GM21360 (cell line): ENCODE data around the gene MRPL39.
A peak's percentile ranks its signal among the peaks of the same experiment; 100 is the strongest.
"Not testable (repeated sequence)": the region's sequence is repeated elsewhere in the genome, so short reads cannot be mapped to it uniquely, and the experiment has no call there.

Source experiments
- ATAC-seq: cut with Tn5 transposase; IDR thresholded peaks from one replicate; pipeline ENCODE4 v1.9.1; 2021; ENCODE audit warnings: mild to moderate bottlenecking, moderate library complexity; ENCODE audit not compliant: unreplicated experiment

Gene MRPL39

DNA sequence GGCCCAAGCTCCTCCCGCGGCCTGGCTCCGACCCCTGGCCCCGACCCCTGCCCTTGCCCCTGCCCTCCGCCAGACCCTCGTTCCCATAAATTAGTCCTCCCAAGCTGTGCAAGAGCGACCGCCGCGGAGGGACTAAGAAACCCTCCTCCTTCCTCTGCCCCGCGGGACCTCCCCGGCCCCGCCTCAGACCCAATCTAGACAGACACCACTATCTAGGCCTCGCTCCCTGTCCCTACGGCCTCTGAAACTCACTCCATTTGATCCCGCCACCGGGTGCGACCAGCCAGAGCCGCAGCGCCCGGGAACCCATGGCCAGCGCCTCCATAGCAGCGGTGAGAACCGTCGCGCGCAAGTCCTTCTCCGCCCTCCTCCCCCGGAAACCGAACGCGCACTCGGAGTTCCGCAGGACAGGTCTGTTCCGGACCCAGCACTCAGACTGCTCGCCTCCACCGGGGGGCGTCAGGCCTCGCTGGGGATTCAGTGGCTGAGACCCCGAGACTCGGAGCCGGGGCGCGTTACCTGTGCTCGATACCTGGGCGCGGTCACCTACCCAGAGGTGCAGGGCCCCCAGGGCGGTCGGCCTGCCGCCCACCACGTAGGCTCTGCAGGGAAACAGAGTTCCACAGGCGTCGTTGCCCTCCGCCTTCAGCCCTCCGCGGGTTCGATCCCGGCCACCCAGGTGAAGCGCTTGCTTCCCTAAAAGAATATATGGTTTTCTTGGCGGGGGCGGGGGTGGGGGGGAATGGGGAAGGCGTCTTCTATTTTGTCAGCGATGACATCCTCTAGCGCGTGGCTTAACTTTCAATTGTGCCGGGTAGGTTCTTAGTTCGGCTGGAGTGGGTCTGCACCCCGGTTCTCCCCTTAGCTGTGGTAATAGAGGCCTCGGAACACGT lies at the start of gene MRPL39:
Gene MRPL39, minus strand, starts transcription at position 331 of the 893 bp plus-strand sequence. Its CDS starts 6 bp downstream, at position 325.
- ATAC-seq = peak; percentile 94

DNA sequence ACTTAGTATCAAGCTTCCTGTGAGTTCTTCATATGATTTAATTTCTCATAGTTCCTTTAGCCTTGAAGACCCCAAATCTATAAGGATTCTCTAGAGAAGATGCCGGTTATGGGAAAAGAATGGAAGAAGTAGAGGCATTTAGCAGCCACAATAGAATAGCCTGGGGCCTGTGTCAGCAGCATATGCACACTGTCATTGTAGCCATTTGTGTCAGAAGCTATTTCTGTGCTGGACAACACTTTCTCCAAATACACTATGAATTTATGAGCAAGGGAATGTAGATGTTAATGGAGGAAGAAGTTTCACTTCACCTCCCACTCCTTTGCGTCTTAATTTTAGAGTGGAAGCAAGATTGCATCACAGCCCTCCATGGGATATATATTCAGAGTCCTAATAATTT lies 49.1 kb upstream of the MRPL39 start:
- ATAC-seq = no peak

DNA sequence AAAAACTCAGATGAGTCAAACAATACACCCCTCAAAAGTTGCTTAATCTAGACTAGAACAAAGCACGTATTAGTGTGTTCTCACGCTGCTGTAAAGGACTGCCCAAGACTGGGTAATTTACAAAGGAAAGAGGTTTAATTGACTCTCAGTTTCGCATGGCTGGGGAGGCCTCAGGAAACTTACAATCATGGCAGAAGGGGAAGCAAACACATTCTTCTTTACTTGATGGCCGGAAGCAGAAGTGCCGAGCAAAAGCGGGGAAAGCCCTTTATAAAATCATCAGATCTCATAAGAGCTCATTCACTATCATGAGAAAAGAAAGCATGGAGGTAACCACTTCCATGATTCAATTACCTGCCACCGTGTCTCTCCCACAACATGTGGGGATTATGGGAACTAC lies 41.9 kb upstream of the MRPL39 start:
- ATAC-seq = no peak

DNA sequence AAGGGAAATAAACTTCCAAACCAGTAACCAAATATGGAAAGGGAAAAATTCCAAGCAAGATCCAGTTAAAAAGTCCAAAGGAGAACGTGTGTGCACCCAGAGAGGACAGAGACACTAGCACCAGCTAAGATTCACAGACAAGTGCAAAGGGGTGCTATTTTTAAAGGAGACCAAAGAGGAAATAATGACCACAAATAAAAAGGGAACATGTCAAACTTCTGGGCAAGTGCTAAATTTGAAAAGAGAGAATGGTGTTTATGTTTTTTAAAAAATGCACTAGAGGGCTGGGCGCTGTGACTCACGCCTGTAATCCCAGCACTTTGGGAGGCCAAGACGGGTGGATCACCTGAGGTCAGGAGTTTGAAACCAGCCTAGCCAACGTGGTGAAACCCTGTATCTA lies 40.4 kb upstream of the MRPL39 start:
- no peak for ATAC-seq

DNA sequence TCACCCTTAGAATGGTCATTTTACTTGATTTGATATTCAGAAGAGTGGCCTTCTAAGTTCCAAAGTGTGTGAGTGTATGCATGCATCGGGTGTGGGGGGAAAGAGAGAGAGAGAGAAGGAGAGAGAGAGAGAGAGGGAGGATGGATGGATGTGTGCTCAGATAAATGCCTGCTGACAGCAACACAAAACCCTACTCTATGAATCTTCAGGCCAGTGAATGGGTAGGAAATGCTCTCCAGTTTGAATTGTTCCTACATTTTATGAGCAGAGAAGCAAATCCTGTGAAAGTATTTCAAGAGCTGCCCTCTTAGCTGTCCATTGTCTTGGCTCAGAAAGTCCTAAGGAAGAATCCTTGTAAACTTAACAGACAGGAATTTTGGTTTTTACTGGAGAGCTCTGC lies 39.2 kb upstream of the MRPL39 start:
- no peak for ATAC-seq

- ATAC-seq = no peak
These were observed 36.2 kb upstream of the MRPL39 start for GRCh38 chr21:25643486-25643885.

GRCh38 chr21:25640943-25641292 lies 33.6 kb upstream of the MRPL39 start:
- no peak for ATAC-seq

GRCh38 chr21:25640202-25640942 lies 33.1 kb upstream of the MRPL39 start:
- ATAC-seq = peak; percentile 36

DNA sequence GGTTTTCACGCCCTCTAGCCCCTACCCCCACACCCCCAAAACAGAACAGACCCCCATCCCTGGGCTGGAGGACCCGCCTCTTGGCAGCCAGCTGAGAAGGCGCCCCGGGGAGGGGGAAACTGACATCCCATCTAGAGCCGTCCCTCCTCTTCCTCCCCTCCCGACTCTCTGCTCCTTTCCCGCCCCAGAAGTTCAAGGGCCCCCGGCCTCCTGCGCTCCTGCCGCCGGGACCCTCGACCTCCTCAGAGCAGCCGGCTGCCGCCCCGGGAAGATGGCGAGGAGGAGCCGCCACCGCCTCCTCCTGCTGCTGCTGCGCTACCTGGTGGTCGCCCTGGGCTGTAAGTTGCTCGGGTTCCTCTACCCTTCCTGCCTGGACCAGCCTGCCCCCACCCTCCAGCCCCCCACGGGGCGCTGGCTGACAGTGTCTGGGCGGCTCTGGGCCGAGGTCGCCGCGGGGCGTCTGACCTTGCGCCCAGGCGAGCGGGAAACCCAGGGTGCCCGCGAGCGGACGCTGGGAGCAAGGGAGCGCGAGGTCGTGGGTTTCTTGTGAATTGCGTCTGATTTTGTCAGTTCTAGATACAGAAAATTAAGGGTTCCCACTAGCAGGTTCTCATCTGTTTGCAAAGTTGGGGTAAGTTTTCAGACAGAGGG lies 32.4 kb upstream of the MRPL39 start:
- peak; percentile 66 for ATAC-seq

DNA sequence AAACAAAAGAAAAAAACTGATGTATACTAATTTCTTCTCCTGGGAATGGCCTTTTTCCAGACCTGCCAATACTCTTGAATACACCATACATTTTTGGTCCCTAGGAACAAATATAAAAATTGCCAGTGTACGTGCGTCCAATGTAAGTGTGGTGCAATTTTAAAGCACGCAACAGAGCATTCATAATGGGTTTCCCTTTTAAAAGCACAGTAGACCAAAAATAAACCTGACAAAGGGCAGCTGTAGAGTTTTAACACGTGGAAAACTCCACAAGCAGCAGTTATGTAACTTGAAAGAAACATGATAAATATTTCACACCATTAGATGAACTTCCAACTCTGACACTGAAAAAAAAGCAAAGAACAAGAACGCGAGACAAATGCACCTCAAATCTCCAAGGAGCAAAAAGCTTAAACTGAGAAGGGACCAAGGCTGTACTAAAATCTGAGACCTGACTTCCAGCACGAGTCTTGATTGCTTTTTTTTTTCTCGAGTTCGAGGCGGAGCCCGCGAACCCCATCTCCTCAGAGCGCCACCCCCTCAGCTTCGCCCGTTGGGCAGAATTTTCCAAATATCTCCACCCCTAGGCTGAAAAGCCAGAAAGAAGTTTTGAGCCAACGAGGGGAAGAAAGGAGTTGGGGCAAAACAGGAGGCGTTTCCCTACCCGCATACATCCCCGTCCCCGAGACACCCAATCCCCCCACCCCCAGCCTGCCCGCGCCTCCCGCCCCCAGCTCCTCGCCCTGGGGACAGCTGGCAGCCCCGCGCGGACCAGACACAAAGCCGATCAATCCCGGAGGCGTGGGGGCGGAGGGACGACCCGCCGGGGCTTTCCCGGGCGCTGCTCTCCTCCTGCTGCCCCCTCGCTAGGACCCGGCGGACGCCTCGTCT lies 31.6 kb upstream of the MRPL39 start, which contains the start of gene JAM2:
Gene JAM2, plus strand, starts transcription at position 599 of the 891 bp plus-strand sequence. CDS start 564 bp downstream, outside the sequence.
- peak; percentile 49 for ATAC-seq

GRCh38 chr21:25637851-25638659 lies 30.8 kb upstream of the MRPL39 start:
- ATAC-seq = no peak

GRCh38 chr21:25636727-25637126 lies 29.4 kb upstream of the MRPL39 start:
- no peak for ATAC-seq

GRCh38 chr21:25635310-25635709 lies 28.0 kb upstream of the MRPL39 start:
- ATAC-seq = no peak

DNA sequence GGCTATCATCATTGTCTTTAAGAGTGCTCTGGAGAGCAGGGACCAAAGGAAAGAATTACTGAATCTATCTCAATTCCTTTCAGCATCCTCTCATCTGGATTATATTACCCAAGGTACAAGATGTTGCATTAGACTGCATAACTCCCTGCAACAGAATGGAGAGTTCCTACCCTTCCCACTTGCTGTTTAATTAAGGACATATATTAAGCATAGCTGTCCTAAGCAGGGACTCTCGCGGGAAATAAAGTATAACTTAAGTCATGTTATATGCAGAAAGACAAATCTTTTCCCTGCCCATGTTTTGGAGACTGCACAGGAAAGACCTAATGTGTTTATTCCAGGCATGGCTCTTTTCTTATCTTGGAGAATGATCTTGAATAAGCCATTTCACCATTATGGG lies 25.0 kb upstream of the MRPL39 start:
- no peak for ATAC-seq

- no peak for ATAC-seq
These were observed 19.5 kb upstream of the MRPL39 start for GRCh38 chr21:25626757-25627156.

GRCh38 chr21:25625776-25626555 lies 18.7 kb upstream of the MRPL39 start:
- not testable (repeated sequence) for ATAC-seq

DNA sequence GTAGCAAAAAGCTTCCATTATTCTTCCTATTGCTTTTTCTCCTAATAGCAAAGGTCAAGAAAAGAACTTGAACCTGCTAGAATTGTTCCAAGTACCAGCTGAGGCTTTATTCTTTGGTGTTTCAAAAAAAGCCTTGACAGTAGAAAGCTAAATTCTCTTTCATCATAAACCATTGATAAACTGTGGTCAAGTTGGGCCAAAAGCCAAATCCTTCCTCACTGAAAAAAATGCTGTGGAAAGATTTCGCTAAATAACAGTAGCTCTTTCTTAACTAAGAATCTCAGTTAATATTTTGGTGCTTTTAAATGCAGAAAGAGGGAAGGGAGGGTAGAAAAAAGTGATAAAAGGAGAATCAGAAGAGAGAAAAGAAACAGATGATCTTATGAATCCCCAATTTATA lies 17.8 kb upstream of the MRPL39 start:
- no peak for ATAC-seq

DNA sequence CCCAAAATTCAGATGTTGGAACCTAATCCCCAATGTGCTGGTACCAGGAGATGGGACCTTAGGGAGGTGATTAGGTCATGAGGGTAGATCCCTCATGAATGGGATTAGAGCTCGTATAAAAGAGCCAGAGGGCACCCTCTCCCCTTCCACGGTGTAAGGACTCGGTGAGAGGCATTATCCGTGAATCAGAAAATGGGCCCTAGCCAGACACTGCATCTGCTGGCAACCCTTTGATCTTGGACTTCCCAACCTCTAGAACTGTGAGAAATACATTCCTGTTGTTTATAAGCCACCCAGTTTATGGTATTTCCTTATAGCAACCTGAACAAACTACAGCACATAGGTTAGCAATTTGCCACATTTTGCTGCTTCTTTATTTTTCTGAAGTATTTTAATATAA lies 17.2 kb upstream of the MRPL39 start:
- ATAC-seq = no peak

DNA sequence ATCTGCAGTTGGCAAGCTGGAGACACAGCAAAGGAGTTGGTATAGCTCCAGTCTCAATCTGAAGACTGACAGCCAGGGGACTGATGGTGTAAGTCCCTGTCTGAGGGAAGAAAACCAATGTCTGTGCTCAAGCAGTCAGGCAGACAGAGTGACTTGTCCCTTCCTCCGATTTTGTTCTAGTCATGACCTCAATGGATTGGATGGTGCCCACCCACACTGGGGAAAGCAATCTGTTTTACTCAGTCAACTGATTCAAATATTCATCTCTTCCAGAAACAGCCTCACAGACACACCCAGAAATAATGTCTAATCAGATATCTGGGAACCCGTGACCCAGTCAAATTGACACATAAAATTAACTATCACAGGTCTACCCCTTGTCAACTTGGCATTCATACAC lies 11.9 kb upstream of the MRPL39 start:
- no peak for ATAC-seq
